ENCODE results near the gene TRIM5.

GRCh38 chr11:5618807-5619206 lies 66.1 kb downstream of the TRIM5 start:
- no peak for TF ChIP-seq HMGXB4 (CRISPR knock-in tag; IDR thresholded peaks at IDR 0.05; ENCODE audit: borderline replicate concordance)
- TF ChIP-seq KDM1A (IDR thresholded peaks at IDR 0.05; ENCODE audit: low read depth): no peak
- no peak for TF ChIP-seq PHF8 (IDR thresholded peaks at IDR 0.05; ENCODE audit: borderline replicate concordance, low read depth)
- TF ChIP-seq EP300 (IDR thresholded peaks at IDR 0.05): no peak
- no peak for TF ChIP-seq MAFK (IDR thresholded peaks at IDR 0.05; ENCODE audit: partially characterized antibody)
- TF ChIP-seq GATA3 (IDR thresholded peaks at IDR 0.05; ENCODE audit: borderline replicate concordance): no peak

All from A549 (cell line).